T-helper 22 cell (primary cell): ENCODE results near the gene INTS1.

Source experiments
- DNase-seq: peaks from one replicate; pipeline ENCODE4 v3.0.0-alpha.2; 2020; ENCODE audit warnings: low read depth

INTS1 gene

GRCh38 chr7:1431226-1431625 is 73.0 kb downstream of the INTS1 start:
- DNase-seq = no peak

GRCh38 chr7:1430056-1430845 is 73.9 kb downstream of the INTS1 start:
- no peak for DNase-seq

GRCh38 chr7:1428941-1429501 is 75.2 kb downstream of the INTS1 start:
- no peak for DNase-seq

- DNase-seq = no peak
Observed at GRCh38 chr7:1427064-1427657, 77.0 kb downstream of the INTS1 start.

GRCh38 chr7:1426474-1426873 is 77.7 kb downstream of the INTS1 start:
- no peak for DNase-seq

GRCh38 chr7:1425292-1426136 is 78.7 kb downstream of the INTS1 start:
- DNase-seq = no peak

GRCh38 chr7:1424041-1424440 is 80.1 kb downstream of the INTS1 start:
- no peak for DNase-seq

GRCh38 chr7:1423264-1423811 is 80.9 kb downstream of the INTS1 start:
- DNase-seq = no peak

- no peak for DNase-seq
Observed at GRCh38 chr7:1422512-1423263, 81.5 kb downstream of the INTS1 start.

GRCh38 chr7:1421946-1422345 is 82.2 kb downstream of the INTS1 start:
- no peak for DNase-seq

GRCh38 chr7:1421020-1421790 is 83.0 kb downstream of the INTS1 start:
- no peak for DNase-seq
